GM19468 (cell line): Measurements from ENCODE around the gene AOC2.
"Not testable (repeated sequence)": the region's sequence is repeated elsewhere in the genome, so short reads cannot be mapped to it uniquely, and the experiment has no call there.

ENCODE experiments used
- ATAC-seq: cut with Tn5 transposase; IDR thresholded peaks from one replicate; pipeline ENCODE4 v1.9.1; 2021; ENCODE audit warnings: mild to moderate bottlenecking, moderate library complexity, moderate number of reproducible peaks; ENCODE audit not compliant: unreplicated experiment; ENCODE audit errors: extremely low read depth

Gene AOC2

DNA sequence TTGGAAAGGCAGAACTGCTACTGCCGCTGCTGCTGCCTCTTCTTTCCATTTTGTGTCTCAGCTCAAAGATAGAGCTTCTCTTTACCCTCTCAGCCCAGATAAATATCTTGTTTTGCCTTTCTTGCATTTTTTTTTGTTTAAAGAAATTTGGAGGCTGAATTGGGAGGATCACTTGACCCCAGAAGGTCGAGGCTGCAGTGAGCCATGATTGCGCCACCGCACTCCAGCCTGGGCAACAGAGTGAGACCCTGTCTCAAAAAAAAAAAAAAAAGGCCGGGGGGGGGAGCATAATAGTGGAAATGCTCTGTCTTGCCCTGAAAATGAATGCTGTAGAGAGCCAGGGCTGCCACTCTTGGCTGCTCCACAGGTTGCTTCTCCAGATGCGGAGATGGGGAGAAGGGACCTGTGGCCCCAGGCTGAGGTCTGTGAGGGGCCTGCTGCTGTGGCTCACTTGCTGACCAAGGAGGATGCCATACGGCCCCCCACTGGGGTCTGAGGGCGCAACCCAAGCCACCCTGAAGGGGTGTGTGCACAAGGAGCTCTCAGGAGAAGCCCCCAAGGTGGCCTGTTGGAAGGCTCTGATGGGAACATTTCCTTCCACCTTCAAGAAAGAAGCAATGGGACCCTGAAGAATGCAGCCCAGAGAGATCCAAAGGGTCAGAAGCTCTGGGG lies 34.7 kb downstream of the AOC2 start:
- ATAC-seq, result no peak

DNA sequence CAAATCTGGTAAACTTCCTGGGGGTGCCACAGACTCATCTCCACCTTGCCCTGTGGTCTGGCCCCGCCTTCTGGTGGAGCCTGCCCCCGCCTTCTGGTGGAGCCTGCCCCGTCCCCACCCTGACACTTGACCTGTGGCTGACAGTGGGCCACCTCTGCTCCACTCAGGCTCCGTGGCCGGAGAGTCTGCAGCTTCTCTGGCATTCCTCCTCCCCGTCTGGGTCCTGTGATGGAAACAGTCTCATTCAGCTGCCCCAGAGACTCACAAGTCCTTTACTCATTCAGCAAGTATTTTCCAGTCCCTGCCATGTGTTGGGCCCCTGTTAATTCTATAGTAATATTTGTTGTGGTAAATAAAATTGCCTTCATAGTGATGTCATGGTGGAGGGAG lies 35.2 kb downstream of the AOC2 start:
- ATAC-seq, result no peak

DNA sequence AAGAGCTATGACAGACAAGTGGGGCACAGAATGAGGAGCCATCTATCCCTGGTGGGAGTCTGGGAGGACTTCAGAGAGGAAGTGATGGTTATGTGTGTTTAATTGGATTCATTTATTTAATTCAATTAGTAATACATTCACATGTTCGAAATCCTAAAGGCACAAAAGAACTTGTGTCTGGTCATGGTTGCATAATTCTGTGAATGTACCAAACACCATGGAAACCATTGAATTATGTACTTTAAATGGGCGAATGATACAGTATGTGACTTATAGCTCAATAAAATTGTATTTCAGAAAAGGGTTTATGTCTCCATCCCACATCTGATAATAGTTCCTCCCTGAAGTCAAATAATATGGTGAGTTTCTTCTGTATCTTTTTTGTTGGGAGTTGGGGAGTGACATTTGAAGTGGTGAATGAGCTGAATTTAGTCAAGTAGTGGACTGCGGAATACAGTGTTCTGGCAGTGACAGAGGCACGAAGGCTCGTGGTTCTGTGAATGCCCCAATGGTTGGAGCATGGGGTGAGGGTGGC lies 36.5 kb downstream of the AOC2 start:
- ATAC-seq, result no peak

DNA sequence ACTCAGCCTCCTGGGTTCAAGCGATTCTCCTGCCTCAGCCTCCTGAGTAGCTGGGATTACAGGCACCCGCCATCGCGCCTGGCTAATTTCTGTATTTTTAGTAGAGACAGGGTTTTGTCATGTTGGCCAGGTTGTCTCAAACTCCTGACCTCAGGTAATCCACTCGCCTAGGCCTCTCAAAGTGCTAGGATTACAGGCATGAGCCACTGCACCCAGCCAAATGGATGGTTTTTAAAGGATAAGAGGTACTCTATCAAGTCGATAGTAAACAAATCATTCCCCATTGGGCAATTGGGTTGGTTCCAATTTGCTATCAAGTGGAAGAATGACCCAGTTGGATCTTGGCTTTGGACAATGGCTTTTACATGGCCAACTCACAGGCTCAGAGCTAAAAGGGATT lies 37.3 kb downstream of the AOC2 start:
- not testable (repeated sequence) for ATAC-seq

DNA sequence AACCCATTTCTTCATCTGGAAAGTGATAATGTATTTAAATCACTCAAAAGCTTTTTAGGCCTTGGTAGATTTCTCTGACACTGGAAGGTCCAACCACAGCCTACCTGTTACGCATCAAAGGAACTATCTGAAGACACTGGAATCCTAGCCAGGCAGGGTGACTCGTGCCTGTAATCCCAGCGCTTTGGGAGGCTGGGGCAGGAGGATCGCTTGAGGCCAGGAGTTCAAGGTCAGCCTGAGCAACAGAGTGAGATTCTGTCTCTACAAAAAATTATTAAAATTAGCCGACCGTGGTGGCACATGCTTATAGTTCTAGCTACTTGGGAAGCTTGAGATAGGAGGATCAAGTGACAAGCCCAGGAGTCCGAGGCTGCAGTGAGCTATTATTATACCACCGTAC lies 37.8 kb downstream of the AOC2 start:
- no peak for ATAC-seq

DNA sequence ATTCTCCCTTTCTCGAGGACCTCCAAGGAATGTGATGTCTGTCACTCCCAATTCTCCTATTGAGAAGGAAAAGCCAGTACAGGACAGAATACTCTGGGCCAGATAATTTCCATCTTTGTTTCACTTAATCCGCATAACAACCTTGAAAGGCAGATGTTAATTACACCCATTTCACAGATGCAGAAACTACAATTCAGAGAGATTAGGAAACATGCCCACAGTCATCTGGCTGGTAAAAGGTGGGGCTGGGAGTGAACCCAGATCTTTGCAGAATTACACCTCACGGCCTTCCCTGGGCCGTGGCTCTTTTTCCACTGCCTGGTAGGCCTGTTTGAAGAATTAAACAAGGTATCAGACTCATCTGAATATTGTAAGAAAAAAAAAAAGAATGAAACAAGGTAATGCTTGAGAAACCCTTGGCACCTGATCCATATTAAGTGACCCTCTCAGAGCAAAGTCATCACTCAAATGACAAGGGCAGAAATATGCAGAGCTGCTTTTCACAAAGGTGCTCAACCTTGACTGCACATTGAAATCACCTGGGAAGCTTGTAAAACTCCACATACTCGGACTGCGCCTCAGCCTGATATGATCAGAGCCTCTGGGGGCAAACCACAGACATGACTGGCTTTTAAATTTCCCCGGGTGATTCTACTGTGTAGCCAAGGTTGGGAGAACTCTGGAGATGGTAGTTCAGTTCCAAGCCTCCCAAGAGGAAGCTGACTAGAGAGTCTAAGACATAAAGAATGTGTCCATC lies 39.6 kb downstream of the AOC2 start:
- no peak for ATAC-seq

DNA sequence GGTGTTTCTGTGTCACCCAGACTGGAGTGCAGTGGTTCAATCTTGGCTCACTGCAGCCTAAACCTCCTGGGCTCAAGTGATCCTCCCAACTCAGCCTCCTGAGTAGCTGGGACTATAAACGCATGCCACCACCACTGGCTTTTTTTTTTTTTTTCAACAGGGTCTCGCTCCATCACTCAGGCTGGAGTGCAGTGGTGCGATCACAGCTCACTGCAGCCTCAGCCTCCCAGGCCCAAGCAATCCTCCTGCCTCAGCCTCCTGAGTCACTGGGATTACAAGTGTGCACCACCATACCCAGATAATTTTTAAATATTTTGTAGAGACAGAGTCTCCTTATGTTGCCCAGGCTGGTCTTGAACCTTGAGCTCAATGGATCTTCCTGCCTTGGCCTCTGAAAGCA lies 41.4 kb downstream of the AOC2 start:
- not testable (repeated sequence) for ATAC-seq

DNA sequence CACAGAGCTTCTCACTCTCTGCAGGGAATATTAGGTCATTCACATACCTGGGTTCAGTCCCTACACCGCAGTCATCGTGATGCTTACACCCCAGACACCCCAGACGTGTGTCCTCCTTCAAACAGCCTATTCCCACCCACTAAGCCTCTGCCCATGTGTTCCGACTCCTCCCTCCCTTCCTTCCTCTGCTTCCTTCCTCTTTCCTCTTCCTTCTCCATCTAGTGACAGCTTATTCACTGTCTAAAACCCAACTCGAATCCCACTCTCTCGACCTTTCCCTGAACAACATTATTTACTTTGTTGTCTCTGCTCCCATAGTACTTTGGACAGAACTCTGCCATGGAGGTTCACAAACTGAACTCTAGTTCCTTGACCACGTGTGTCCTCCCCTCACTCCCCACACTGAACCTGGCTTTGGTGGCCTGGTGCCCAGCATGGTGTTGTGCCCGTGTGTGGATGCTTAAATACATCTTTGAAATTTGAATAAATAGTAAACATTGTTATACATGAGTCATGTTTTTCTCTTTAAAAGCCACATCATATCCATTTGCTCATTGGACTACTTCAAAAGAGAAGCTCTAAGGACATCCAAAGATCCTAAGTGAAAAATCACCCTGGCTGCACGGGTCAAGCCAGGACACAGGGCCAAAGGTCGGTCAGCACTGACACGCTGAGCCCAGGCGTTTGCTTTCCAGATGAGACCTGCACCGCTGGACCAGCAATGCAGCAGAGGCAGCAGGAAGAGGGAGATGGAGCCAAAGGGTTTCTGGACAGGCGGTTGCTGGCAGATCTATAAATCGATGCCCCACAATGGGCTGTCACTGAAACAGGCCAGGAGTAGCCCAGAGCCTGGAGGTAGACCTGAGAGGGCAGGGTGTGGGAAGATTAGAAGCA lies 42.1 kb downstream of the AOC2 start:
- no peak for ATAC-seq

DNA sequence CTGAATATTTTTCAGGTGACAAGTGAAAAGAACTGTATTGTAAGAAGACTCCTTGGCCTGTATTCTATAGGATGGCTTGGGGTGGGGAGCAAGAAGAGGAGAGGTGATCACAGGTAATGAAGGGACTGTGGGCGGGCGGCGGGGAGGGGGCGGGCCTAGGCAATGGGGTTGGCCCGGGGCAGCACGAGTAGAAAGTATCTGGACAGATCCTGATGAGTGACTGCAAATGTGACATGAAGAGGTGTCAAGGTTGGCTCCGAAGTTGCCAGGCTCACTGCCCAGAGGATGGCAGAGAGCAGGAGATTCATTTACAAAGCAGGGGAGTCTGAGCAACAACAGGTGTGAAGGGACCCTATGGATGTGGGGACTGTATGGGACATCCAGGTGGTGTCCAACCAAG lies 45.4 kb downstream of the AOC2 start:
- ATAC-seq, result no peak

DNA sequence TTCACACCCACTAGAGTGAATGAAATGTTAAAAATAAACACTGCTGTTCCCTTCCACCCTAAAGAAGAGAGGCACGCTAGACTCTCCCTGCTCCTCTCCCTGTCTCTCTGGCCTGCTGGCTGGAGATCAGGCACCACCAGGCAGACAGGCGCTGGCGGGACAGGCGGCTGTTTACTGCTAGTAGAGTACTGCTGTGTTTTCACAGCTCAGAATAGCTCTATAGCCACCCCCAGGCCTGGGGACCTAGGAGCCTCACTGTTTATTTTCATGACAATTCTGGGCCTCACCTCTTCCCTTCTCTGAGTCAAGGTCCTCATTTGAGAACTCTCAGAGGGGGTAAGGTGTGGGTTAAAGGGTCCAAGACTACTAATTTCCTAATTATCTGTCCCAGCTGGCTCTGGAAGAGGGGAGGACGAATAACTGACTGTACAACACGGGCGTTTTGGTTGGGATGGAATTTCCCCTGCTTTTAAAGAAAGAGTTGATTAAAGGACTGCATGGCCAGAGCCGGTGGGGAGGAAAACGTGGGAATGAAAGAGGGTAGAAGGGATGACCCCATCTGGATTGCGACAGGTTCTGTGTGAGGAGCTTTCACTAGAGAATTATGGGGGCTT lies 47.3 kb downstream of the AOC2 start:
- no peak for ATAC-seq

DNA sequence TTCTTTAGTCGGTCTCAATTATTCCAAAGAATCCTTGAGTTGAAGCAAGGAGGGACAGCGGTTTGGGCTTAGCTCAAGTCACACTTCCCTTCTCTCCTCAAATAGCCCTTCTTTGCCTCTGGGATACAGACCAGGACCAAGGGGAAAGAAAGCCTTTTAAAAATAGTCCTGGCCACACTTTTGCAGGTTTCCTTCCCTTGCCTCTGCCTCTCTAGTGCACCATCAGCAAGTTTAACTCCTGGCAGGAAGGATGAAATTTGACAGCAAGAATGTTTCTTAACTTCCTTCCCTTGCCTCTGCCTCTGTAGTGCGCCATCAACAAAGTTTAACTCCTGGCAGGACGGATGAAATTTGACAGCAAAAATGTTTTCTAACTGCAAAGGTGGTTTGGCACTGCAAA lies 49.0 kb downstream of the AOC2 start:
- ATAC-seq, result no peak

DNA sequence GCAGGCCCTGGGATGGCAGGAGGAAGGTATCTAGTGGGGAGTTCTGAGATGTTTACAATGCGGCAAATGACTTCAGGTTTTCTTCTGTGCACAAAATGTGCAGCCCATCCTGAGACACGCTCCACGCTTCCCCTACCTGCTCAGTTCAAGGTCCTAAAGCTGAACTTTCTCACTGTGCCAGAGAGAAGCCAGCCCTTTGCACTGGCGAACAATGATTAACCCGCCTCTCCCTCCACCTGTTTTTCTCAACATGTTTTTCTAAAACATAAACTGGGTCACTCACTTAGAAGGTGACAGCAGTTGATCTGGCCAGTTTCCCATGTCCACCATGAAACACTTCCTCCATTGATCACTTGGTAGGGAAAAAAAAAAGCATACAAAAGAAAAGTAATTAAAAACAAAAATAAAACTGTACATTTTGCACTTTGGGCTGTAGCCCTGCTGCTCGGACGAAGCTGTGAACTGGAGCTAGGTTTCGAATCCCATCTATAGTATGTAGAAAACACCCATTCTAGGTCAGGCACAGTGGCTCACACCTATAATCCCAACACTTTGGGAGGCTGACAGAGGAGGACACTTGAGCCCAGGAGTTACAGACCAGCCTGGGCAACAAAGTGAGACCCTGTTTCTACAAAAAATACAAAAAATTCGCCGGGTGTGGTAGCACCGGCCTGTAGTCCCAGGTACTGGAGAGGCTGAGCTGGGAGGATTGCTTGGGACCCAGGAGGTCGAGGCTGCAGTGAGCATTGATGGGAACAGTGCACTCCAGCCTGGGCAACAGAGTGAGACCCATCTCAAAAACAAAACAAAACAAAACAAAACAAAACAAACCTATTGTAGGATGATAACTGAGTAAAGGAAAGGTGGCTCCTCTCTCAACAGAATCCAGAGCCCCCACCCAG lies 50.2 kb downstream of the AOC2 start:
- no peak for ATAC-seq

DNA sequence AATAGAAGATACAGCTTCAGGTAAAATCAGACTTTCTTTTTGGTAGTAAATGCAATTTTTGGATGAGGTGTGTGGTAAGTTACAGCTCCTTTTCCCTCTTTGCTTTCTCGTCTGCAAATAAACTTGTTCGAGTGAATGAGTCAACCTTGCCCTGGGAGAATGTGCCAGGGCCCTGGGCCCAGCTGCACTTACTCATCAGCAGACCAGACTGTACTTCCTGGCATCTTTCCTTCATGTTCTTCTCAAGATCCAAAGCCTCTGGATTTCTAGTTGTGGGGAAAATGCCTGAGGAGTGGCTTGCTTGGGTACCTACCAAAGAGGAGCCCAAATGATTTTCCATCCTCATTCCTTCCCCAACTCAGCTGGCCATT lies 50.8 kb downstream of the AOC2 start:
- ATAC-seq, result no peak

DNA sequence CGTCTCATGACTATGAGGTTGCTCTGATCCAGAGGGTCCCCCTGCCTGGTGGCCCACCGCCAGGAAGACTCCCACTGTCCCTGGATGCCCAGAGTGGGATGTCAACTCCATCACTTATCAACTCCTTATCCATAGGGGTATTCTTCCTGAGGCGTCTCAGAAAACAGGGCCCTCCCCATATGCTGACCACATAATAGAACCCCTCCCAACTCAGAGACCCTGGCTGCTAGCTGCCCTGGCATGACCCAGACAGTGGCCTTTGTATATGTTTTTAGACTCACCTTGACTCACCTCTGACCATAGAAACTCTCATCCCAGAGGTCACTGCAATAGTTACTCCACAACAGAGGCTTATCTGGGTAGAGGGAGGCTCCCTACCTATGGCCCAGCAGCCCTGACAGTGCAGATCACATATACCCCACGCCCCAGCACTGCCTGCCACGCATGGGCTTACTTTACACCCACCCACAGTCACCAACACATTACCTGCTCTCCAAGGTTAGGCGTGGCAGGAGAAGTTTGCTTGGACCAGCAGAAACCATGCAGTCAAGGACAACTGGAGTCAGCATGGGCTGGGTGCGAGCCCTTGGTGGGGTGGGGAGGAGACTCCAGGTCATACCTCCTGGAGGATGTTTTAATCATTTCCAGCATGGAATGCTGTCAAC lies 53.9 kb downstream of the AOC2 start:
- ATAC-seq, result no peak

DNA sequence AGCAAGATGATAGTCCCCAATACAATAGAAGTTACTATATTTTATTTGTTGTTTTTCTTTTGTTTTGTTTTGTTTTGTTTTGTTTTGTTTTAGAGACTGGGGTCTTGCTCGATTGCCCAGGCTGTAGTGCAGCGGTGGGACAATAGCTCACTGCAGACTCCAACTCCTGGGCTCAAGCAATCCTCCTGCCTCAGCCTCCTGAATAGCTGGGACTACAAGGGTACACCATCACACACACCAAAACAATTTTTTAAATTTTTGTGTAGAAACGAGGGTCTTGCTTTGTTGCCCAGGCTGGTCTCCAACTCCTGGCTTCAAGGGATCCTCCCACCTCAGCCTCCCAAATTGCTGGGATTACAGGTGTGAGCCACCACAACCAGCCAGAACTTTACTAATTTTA lies 55.6 kb downstream of the AOC2 start:
- not testable (repeated sequence) for ATAC-seq
